HG03039 (cell line): ENCODE results near the gene KCTD3.

ENCODE experiments used
- ATAC-seq: cut with Tn5 transposase; IDR thresholded peaks from one replicate; pipeline ENCODE4 v1.9.1; 2021; ENCODE audit warnings: mild to moderate bottlenecking, moderate library complexity; ENCODE audit not compliant: unreplicated experiment

Gene KCTD3

DNA sequence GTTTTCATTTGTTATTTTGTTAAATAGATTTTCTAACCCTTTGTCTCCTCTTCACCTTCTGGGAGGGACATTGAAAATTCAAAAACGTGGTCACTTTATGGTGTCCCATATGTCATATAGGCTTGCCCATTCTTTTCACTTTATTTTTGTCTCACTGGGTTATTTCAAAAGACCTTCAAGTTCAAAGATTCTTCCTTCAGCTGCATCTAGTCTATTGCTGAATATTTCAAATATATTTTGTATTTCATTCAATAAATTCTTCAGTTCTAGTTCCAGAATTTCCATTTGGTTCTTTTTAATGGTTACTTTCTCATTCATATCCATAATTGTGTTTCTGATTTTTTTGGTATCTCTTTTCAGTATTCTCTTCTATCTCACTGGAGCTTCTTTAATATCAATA lies 11.6 kb upstream of the KCTD3 start:
- no peak for ATAC-seq

DNA sequence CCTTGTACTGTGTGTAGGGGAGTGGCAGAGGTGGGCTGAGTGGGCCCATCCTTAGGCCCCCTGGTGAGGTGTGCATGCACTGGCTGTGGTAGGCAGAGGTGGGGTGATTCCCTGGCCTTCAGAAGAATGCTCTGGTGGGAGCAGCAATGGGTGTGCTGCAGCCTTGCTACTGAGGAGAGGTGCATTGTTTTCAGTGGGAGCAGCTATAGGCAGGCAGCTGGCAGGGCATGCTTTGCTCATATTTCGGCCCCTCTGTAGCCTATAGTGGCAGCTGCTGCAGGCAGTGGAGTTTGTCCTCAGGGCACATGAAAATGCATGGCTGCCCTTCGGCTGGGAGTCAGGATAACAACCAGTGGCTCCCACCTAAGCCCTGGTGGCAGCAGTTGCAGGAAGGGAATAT lies 10.1 kb upstream of the KCTD3 start:
- no peak for ATAC-seq

DNA sequence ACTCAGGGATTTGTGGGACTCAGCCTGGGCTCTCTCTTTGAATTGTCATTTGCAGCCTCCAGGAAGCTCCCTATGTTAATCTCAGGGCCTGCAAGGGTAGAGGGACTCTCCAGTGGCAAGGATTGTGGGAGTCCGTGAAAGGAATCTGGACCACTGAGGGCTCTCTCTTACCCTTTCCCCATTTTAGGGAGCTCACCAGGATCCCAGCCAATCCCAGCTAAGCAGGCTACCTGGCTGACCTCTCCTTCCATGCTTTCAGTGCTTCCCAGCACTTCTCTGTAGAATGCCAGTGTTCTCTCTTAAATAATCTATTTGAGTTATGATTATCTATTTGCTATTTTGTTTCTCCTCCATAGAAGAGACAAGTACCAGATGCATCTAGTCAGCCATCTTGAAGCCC lies 9.6 kb upstream of the KCTD3 start:
- ATAC-seq, result no peak

DNA sequence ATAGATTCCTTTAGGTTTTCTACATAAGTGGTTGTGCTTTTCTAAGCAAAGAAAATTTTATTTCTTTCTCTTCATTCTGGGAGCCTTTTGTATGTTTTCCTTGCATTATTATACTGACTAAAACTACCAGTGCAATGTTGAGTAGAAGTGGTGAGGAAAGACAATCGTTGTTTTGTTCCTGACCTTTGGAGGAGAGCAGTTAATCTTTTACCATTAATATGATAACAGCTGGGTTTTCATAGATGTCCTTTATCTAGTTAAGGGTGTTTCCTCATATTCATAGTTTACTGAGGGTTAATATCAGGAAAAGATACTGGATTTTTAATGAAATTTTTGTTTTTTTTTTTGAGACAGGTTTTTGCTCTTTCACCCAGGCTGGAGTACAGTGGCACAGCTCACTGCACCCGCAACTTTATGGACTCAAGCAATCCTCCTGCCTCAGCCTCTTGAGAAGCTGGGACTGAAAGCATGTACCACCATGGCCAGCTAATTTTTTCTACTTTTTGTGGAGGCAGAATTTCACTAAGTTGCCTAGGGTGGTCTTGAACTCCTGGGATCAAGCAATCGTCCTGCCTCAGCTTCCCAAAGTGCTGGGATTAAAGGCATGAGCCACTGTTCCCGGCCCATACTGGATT lies 9.0 kb upstream of the KCTD3 start:
- no peak for ATAC-seq

DNA sequence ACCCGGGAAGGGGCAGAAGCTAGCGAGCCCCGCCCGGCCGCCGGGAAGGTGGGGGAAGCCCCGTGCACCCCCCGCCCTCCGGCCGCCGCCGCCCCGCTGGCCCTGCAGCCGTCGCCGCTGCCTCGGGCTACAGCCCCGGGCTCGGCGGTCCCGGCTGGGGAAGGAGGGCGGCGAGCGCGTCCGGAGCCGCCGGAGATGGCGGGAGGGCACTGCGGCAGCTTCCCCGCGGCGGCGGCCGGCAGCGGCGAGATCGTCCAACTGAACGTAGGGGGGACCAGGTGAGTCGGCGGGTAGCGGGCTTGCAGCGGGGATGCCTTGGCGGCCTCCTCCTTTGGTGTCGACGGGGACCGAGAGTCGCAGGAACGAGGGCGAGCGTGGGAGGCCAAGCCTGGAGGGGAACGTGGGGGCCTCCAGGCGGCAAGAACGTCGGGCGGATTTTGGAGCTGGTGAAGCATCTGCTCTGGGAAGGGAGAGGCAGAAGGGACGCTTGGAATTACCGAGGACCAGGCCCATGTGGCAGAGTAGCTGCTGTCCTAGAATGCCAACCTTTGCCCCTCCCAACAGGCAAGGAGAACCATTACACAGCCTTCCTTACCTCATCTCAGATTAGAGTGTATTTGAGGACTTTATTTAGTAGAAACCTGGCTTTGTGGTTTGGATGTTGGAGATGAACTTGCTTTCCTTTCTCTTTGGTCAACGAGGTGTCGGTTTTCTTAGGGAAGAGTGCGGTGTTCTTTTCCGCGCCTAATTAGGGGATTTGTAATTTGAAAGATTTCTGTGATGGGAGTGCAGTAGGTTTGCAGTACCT lies 591 bp downstream of the KCTD3 start:
- ATAC-seq, result peak; percentile 68

DNA sequence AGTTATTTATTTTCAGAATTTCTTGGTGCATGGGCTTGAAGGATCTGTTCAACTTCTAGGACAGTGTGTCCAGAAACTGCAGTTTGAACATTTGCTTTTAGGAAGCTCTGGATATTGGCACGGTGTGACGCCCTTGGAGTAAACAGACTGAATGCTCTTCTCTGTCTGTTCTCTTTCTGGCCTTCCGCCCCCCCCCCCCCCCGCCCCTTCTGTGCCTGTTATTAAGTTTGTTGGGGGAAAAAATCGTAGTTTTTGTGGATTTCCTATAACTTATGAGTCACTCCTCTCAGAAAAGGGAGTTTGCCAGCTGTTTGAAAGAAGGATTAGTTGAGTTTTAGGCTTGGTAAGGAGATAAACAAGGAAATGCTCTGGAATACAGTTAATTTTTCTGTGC lies 1.2 kb downstream of the KCTD3 start:
- ATAC-seq, result no peak

DNA sequence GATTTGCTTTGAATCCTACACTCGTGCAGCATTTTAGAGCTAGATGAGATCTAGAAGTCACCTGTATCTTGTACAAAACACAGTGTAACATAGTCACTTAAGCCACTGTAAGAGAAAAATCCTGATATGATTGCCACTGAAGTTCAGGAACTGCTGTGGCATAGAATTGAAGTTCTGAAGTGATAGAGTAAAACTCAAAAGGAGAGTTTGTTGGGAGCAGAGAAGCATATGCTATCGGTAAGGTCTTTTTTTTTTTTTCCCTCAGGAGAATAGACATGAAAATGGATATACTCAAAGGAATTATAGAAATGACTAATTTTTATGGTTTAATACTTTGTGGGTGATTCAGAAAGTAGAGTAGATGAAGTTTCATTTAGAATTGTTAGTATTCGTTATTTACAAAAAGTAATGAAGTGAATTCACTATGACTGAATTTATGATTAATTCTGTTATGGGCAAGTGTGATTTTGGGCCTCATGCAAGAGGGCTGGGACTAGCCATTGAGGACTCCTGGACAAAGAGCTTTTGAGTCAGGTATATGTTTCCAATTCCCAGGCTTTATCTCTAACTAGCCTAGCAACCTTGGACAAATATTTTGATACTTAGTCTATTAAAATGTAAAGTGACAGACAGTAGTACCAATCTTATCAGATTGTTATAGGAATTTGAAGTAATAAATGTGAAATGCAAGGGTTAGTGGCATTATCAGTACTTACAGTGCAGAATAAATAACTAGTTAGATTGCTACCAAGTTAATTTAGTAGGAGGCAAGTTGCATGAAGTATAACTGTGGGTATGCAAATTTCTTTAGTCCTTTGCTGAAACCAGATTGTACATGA lies 3.1 kb downstream of the KCTD3 start:
- ATAC-seq, result no peak

DNA sequence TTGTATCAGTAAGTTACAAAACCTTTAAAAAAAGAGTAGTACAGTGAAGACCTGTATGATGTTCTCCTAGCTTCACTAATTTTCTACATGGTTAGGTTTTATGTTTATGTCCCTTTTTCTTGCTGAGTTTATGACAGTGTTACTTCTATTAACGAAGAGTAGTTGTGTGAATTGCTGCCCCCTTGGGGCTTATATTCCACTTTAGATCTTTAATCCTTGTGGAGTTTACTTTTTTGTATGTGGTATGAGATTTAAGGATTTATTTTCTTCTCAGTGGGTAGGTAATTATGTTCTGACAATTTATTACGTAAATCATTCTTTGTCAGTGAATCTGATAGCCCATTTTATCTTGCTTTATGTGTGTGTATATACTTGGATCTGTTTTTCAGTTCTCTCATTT lies 14.8 kb downstream of the KCTD3 start:
- ATAC-seq, result no peak

DNA sequence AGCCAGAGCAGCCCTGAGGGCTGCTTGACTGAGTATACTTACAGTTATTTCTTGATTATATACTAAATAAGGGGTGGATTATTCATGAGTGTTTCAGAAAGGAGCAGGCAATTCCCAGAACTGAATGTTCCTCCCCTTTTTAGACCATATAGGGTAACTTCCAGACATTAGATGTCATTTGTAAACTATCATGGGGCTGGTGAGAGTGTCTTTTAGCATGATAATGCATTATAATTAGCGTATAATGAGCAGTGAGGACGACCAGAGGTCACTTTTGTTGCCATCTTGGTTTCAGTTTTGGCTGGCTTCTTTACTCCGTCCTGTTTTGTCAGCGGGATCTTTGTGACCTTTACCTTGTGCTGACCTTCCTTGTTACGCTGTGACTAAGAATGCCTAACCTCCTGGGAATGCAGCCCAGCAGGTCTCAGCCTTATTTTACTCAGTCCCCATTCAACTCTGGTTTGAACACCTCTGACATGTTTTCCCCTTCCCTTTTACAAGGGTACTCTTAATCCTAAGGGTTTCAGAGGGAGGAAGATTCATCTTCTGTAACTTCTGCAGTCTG lies 16.2 kb downstream of the KCTD3 start:
- ATAC-seq, result no peak

DNA sequence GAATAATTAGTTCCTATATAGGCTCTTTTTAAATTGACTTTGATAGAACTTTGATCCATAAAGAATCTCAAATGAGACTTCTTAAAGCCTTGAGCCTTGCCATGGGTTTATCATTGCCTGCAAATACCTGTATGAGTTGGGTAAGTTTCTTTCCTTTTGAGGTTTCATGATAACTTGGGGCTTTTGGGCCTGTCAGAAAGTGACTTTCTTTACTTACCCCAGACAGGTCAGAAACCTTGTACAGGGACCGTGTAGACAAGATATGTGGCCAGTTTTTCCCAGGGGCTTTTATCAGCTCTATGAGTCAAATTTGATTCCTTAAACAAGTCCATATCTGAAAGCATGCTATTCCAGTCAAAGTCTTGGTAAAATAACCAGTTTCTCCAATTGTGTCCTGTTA lies 17.3 kb downstream of the KCTD3 start:
- ATAC-seq, result peak; percentile 76

DNA sequence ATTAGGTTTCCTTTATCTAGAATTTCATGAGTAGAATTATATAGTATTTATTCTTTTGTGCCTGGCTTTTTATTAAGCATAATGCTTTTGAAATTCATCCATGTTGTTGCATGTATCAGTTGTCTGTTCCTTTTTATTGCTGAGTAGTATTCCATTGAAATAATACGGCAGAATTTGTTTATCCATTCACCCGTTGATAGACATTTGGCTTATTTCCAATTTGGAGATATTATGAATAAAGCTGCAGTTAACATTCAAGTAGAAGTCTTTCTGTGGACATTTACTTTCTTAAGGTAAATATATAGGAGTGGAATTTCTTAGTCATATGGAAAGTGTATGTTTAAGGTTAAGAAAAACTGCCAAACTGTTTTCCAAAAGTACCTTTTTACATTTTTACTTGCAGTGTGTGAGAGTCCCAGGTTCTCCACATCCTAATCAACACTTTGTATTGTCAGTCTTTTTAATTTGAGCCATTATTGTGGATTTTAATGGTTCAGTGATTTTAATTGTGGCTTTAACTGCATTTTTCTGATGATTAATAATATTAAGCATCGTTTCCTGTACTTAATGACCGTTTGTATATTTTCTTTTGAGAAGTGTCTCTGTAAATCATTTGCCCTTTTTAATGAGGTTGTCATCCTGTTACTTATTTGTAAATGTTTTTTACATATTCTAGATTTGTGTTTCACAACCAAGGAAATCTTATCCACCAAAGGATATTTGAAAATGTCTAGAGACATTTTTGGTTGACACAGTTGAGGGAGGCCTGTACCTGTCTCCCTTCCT lies 22.7 kb downstream of the KCTD3 start:
- ATAC-seq, result no peak

DNA sequence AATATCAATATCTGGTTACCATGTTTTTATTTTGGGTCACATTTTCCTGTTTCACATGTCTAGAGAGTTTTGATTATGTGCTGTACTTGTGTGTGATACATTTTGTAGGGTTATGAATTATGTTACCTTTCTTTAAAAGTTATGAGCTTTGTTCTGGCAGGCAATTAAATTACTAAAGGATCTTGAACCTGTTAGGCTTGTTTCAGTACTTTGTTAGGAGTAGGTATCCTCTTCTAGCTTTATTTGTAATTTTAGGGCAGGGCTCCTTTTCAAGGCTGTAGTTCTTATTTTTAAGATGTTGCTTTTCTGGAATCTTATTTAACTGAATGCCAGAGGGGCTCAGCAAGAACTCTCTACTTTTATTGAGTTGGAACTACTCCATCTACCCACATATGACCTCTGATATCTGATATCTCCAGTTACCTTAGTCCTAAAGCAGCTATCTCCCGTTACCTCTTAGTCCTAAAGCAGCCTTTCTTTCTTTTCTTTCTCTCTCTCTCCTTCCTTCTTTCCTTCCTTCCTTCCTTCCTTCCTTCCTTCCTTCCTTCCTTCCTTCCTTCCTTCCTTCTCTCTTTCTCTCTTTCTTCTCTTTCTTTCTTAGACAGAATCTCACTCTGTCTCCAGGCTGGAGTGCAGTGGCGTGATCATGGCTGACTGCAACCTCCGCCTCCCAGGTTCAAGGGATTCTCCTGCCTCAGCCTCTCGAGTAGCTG lies 23.8 kb downstream of the KCTD3 start:
- ATAC-seq, result no peak

DNA sequence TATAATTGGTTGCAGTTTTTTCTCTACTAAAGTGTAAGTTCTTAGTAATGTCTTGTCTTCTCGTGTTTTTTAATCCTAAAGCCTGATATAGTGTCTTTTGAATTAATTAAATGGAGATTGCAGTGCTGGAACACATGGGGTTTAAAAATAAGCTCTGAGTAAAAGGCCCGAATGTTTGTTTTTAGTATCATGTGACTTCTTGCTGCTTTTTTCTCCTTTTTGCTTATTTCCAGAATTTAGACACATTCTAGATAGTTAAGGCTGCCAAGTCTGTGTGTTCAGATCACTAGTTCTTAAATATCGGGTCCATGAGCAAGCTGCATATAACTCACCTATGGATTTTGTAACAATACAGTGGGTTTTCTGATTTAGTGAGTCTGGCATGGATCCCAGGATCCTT lies 27.5 kb downstream of the KCTD3 start:
- no peak for ATAC-seq

DNA sequence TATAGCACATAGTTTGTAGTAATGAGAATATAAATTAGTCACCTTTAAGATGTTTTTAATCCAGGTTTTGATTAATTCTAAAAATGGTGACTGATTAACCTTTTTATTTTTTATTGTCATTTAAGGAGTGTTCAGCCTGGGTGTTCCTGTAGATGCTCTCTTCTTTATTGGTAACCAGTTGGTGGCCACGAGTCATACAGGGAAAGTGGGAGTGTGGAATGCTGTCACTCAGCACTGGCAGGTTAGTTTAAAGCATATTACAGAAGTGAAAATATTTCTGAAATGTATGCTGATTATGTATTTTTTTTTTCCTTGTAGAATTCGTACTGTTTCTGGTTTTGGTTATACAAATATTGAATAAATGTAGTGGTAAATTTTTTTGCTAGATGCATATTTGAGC lies 28.1 kb downstream of the KCTD3 start:
- no peak for ATAC-seq

DNA sequence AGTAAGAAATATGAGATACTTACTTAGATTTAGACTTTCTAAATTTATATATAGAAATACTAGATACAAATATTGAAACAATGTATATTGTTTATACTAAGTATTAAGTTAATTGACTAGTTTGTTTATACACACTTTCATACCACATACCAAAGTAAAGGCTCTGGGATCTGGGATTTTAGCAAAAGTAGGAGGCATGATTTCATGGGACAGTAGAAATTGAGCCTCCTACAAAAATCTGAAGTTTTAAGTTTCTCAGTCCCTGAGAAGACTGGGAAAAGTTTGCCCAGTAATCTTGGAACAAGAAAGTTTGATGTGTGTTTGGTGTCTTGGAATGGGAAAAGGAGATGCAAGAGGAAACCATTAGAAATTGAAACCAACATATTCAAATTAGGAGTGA lies 30.9 kb downstream of the KCTD3 start:
- no peak for ATAC-seq

DNA sequence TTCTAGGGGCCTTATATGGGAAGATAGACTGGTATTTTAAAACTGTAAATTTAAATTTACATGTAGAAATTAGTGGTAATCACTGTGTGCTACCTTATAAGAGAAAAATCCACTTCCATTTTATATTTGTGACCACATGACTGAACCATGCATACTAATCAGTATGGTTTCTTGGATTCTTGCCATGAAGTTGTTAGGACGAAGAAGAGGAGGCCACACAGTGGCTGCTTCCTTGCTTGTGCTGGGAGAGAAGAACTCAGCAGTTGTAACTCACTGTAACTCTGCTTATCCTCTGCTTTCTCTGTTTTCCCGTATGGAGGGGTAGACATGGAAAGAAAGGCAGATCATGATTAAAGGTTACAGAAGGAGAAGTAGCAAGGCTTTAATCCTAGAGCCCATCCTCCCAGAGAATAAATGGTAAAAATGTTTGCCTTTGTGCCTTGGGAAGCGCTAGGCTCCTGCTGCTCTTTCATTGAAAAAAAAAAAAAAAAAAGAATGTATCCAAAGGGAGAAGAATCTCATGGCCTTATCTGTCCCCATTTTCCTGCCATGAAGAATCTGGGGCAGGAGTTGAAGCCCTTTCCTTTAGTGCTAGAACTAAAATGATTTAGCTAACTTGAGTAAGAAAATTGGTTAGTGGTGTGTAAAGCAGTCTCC lies 32.4 kb downstream of the KCTD3 start:
- no peak for ATAC-seq

DNA sequence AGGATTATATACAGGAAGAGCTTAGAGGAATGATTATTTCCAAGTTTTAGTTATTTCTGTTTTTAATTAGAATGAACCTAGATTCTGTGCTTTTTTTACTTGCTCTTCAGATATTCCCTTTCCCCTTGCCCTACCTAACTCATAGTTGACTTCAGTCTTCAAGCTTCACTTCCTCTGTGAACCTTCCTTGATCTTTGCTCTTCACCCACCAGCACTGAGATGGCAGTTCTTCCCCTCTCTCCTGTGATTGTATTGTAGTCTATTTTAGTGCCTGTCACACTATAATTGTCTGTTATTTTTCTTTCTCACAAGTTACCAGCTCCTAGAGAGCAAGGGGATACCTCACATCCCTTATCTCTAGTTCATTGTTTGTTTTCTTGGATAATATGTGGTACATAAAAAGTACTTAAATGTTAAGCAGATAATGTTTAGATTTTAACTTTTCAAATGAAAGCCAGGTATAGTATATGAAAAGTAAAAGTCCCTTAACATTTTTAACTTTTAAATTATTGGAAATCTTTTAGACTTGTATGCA lies 33.2 kb downstream of the KCTD3 start:
- ATAC-seq, result no peak

DNA sequence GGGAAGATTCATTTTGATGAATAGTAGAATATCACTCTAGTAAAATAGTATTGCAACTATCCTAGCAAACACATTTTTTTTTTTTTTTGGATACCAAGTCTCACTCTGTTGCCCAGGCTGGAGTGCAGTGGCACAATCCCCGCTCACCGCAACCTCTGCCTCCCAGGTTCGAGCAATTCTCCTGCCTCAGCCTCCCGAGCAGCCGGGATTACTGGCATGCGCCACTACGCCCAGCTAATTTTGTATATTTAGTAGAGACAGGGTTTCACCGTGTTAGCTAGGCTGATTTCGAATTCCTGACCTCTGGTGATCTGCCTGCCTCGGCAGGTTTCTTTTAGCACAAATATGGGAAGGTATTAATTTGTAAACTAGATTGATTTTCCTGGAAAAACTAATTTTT lies 33.8 kb downstream of the KCTD3 start:
- ATAC-seq, result no peak

DNA sequence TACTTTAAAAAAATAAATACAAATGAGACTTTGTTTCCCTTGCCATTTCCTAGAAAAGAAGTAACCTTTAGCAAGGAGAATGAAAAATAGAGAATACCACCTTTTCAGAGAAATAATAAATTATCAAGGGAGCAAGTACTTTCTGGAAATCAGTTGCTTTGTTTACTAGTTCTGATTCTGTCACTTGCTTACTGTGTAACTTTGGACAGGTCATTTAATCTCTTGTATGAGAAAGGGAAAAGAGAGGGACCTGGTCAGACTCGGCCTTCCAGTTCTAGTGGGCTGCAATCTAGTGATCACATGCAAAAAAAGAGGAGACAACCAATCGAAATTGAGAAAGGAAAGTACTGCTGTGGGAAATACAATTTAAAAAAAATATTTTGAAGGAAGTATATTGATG lies 34.2 kb downstream of the KCTD3 start:
- ATAC-seq, result no peak
